ENCODE measurements around the gene MAPK13. TPM values are rescaled to one million over a fixed set of nuclear protein-coding genes. Genes with fewer than 3 reads are reported as not detected.
A peak's percentile ranks its signal among the peaks of the same experiment; 100 is the strongest.

Gene MAPK13
- total and polyA plus RNA-seq, 7 experiments from 2014 or later: 27.0 to 53.1 (median 34.2) TPM

DNA sequence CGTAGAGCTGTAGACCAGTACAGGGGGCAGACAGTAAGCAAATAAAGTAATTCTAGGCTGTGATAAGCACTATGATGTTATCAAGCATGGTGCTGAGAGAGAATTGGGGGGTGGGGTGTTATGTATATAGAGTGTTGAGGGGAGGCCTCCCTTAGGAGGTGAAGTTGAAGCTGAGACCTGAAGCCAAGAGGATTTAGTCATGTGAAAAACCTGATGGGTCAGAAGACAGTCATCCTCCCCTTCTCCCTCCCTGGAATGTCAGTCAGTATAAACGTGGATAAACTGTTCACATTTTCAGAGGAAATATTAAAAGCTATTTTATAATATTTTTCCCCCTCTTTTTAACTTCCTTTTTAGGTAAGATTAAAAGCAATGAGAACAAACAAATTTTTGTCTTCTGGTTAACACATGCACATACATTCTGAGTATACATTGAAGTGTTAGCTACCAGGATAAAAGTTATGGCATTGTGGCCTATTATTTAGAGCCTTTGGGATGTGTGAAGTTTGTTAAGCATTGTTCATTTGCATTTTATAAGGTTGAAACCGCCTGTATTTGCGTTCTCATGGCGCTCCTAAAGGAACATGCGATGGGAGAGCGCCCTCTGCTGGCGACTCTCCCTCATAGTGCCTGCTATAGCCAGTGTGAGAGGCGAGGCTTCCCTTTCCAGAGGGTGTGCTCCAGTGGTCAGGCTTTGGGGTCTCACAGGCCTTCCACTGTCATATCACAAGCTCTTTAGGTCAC lies 35.4 kb upstream of the MAPK13 start:
- CTCF ChIA-PET: interaction anchor here (0.5 to 6.5 kb wide), 29 partner anchors 10 to 264 kb away, joined by 3 to 104 read pairs (median 5); partner anchors contain the start of genes MAPK13 and MAPK14
- H3K27me3 Mint-ChIP-seq: no peaks in the 10 kb centered on the region
- H3K9me3 Mint-ChIP-seq: peaks cover 0 to 2% (median 0%) of the 10 kb centered on the region in 11 donors
- POLR2A ChIA-PET: interaction anchor here (0.6 to 5.2 kb wide), 10 partner anchors 13 to 102 kb away, joined by 3 to 56 read pairs (median 4); partner anchors contain the start of gene MAPK14
- H3K4me3 Mint-ChIP-seq: no peak overlapping the region
- H3K4me1 ChIP-seq (ENCODE audit: control insufficient read depth in 2 of 2, insufficient read depth in 2 of 2, low read length in 2 of 2): peaks cover 15 to 21% of the 10 kb centered on the region in 2 donors
- peaks cover 0 to 15% (median 0%) of the 10 kb centered on the region in 3 experiments for H3K36me3 ChIP-seq (ENCODE audit: control insufficient read depth in 2 of 3, insufficient read depth in 3 of 3, low read length in 3 of 3)
- H3K9me3 ChIP-seq (ENCODE audit: control insufficient read depth in 2 of 3, low read length in 3 of 3): no peaks in the 10 kb centered on the region
- no peaks in the 10 kb centered on the region for H3K27me3 ChIP-seq (ENCODE audit: control insufficient read depth in 2 of 2, insufficient read depth in 2 of 2, low read length in 2 of 2)
- ATAC-seq (peak; percentile 88), DNase-seq (peak; percentile 61 to 82 (median 77))
- no peak overlapping the region for H3K4me3 ChIP-seq (ENCODE audit: low read length)
- H3K27ac Mint-ChIP-seq: peak overlapping the region in 8 of 9 donors; percentile 46 to 85 (median 78)
- intact Hi-C loops (cut with micrococcal nuclease): loop anchor here (1.0 to 10.0 kb wide), 11 partner anchors 14 to 573 kb away; partner anchors contain the start of genes MAPK14 (in 2 of the 2), ARMC12 (in 1 of the 2) and SRPK1 (in 1 of the 2)
- peak overlapping the region; percentile 62 for H3K27ac ChIP-seq (ENCODE audit: low read depth, low read length)
- H3K4me1 Mint-ChIP-seq: peaks cover 14 to 48% (median 40%) of the 10 kb centered on the region in 7 donors
- peaks cover 0 to 10% (median 7%) of the 10 kb centered on the region in 5 donors for H3K36me3 Mint-ChIP-seq

DNA sequence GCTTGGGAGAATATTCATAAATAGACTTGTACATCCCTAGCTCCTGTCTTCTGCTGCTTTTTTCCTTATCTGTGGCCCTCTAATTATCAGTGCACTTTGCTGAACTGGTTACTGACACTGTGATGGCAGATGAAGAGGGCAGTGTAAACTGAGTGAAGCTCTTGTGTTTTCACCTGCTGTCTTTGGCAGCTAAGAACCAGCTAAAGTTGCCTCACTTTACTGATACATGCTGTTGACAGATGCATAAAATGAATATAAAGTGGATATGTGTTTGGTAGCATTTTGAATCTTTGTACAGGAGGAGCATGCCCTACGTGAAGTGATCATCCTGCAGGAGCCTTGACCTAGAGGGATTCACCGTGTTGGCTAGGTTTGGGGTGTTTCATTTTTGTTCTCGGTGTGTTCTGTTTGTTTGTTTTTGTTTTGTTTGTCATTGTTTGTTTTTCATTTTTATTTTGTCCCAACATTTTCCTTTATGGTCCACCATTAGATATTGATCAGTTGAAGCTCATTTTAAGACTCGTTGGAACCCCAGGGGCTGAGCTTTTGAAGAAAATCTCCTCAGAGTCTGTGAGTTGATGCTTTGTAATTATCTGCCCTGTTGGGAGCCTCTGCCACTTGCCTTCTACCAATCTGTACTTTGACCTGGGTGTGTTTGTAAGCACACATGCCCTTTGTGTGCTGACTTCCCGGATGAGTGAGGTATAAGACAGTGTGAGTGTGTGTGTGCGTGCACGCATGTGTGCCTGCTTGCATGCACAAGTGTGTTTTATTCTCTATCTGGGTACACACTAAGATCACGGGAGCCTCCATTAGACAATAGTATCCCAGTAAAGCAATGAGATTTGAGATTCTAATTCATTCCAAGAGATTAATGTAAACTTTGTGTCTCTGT lies 34.6 kb upstream of the MAPK13 start:
- Mint-ChIP-seq H3K27ac (peak overlapping the region in 8 of 9 donors; percentile 55 to 85 (median 78)), H3K4me1 (peaks cover 22 to 56% (median 48%) of the 10 kb centered on the region in 7 donors), H3K4me3 (no peak overlapping the region), H3K27me3 (no peaks in the 10 kb centered on the region), H3K9me3 (peaks cover 0 to 2% (median 0%) of the 10 kb centered on the region in 11 donors), H3K36me3 (peaks cover 0 to 12% (median 7%) of the 10 kb centered on the region in 5 donors)
- Histone ChIP-seq H3K36me3 (ENCODE audit: control insufficient read depth in 2 of 3, insufficient read depth in 3 of 3, low read length in 3 of 3) (peaks cover 0 to 15% (median 0%) of the 10 kb centered on the region in 3 experiments), H3K4me3 (ENCODE audit: low read length) (no peak overlapping the region), H3K27ac (ENCODE audit: low read depth, low read length) (peak overlapping the region; percentile 62), H3K4me1 (ENCODE audit: control insufficient read depth in 2 of 2, insufficient read depth in 2 of 2, low read length in 2 of 2) (peaks cover 22 to 28% of the 10 kb centered on the region in 2 donors), H3K9me3 (ENCODE audit: control insufficient read depth in 2 of 3, low read length in 3 of 3) (no peaks in the 10 kb centered on the region), H3K27me3 (ENCODE audit: control insufficient read depth in 2 of 2, insufficient read depth in 2 of 2, low read length in 2 of 2) (no peaks in the 10 kb centered on the region)
- intact Hi-C loops (cut with micrococcal nuclease): loop anchor here (1.0 to 10.0 kb wide), 11 partner anchors 15 to 573 kb away; partner anchors contain the start of genes MAPK14 (in 2 of the 2), ARMC12 (in 1 of the 2) and SRPK1 (in 1 of the 2)
- POLR2A ChIA-PET: interaction anchor here (0.6 to 5.2 kb wide), 8 partner anchors 13 to 101 kb away, joined by 3 to 56 read pairs (median 6); partner anchors contain the start of gene MAPK14
- CTCF ChIA-PET: interaction anchor here (0.5 to 6.5 kb wide), 28 partner anchors 11 to 511 kb away, joined by 3 to 104 read pairs (median 6); partner anchors contain the start of genes MAPK13 and MAPK14
- DNase-seq (no peak), ATAC-seq (no peak)

DNA sequence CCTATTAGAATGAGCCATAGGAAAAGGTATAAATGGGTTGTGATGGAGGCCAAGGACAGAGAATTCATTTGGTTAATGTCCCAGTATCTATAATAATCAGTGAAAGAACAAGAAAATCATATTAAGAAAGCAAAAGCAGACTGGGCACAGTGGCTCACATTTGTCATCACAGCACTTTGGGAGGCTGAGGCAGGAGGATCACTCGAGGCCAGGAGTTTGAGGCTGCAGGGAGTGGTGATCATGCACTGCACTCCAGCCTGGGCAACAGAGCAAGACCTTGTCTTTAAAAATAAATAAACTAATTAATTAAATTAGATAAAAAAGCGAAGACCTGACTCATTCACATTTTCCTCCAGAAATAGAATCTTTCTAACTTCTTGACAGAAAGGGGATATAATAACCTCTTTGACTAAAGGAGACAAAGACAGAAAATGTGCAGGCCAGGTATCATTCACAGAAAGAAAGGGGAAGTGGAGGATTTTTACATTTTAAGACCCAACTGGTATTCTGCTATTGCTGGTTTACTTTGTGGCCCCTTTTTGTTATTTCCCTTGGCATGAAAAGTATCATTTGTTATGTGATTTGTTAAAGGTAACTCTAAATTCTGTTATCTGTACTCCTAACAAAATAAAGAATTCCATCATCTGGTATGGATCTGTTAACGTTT lies 31.9 kb upstream of the MAPK13 start:
- H3K4me1 ChIP-seq (ENCODE audit: control insufficient read depth in 2 of 2, insufficient read depth in 2 of 2, low read length in 2 of 2): peaks cover 33 to 35% of the 10 kb centered on the region in 2 donors
- CTCF ChIA-PET: interaction anchor here (4.3 to 6.5 kb wide), 3 partner anchors 22 to 71 kb away, joined by 26 to 104 read pairs (median 53); partner anchors contain the start of genes MAPK13 and MAPK14

DNA sequence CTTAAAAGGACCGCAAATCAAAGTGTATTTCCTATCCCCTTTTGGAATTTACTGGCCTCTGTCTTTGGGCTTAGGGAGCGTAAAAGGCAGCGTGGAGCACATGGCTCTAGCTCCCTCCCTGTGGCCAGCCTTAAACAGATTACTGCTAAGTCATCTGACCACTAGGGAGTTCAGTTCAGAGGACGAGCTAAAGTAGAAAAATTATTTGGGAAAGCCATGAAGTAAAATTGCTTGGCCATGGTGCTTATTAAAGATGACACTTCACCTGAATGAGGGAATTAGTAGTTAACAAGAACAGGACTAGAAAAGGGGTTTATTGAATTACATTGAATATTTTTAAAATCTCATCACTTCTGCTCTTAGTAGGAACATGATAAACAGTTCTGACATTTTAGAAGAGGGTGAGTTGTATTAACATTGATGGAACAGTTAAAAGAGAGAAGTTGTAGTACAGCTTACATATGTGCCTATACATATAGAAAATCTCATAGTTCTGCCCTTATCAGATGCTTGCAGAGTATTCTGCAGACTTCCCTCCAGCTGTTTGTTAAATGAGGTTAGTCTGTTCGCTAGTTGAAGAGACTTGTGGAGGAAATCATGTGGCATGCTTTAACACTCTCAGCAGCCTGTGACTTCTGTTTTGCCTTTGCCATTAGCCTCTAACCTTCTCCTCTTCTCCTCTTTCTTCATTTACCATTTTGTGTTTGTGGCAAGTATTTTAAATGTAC lies 31.2 kb upstream of the MAPK13 start:
- peak overlapping the region; percentile 52 for H3K27ac ChIP-seq (ENCODE audit: low read depth, low read length)
- H3K4me3 Mint-ChIP-seq: peak overlapping the region in 9 of 10 donors; percentile 12 to 85 (median 72)
- H3K27me3 Mint-ChIP-seq: no peaks in the 10 kb centered on the region
- peak in 4 of 9 donors; percentile 14 to 61 (median 45) for DNase-seq
- ATAC-seq: peak; percentile 56
- CTCF ChIA-PET: interaction anchor here (0.6 to 2.8 kb wide), 4 partner anchors 10 to 363 kb away, joined by 3 to 14 read pairs (median 4); no protein-coding TSS in a partner anchor
- H3K4me1 Mint-ChIP-seq: peaks cover 33 to 78% (median 71%) of the 10 kb centered on the region in 7 donors
- POLR2A ChIA-PET: interaction anchor here (1.2 to 3.3 kb wide), 5 partner anchors 9 to 70 kb away, joined by 3 to 22 read pairs (median 12); partner anchors contain the start of gene MAPK14
- intact Hi-C loops (cut with micrococcal nuclease): loop anchor here (1.0 to 10.0 kb wide), 5 partner anchors 174 to 577 kb away; partner anchors contain the start of genes ARMC12 (in 1 of the 2) and SRPK1 (in 1 of the 2)
- peaks cover 33 to 35% of the 10 kb centered on the region in 2 donors for H3K4me1 ChIP-seq (ENCODE audit: control insufficient read depth in 2 of 2, insufficient read depth in 2 of 2, low read length in 2 of 2)
- H3K27me3 ChIP-seq (ENCODE audit: control insufficient read depth in 2 of 2, insufficient read depth in 2 of 2, low read length in 2 of 2): no peaks in the 10 kb centered on the region
- no peaks in the 10 kb centered on the region for H3K9me3 ChIP-seq (ENCODE audit: control insufficient read depth in 2 of 3, low read length in 3 of 3)
- peaks cover 3 to 20% (median 15%) of the 10 kb centered on the region in 5 donors for H3K36me3 Mint-ChIP-seq
- peaks cover 0 to 3% (median 0%) of the 10 kb centered on the region in 11 donors for H3K9me3 Mint-ChIP-seq
- peaks cover 5 to 28% (median 8%) of the 10 kb centered on the region in 3 experiments for H3K36me3 ChIP-seq (ENCODE audit: control insufficient read depth in 2 of 3, insufficient read depth in 3 of 3, low read length in 3 of 3)
- H3K4me3 ChIP-seq (ENCODE audit: low read length): peak overlapping the region; percentile 6
- H3K27ac Mint-ChIP-seq: peak overlapping the region in 8 of 9 donors; percentile 87 to 97 (median 92)

More for the DNA sequence above, 31.9 kb upstream of the MAPK13 start:
- Mint-ChIP-seq H3K9me3 (peaks cover 0 to 3% (median 0%) of the 10 kb centered on the region in 11 donors), H3K27ac (peak overlapping the region in 8 of 9 donors; percentile 87 to 97 (median 92)), H3K36me3 (peaks cover 3 to 14% (median 9%) of the 10 kb centered on the region in 5 donors), H3K4me1 (peaks cover 31 to 72% (median 65%) of the 10 kb centered on the region in 7 donors), H3K4me3 (peak overlapping the region in 3 of 10 donors; percentile 18 to 76 (median 64)), H3K27me3 (no peaks in the 10 kb centered on the region)
- H3K4me3 ChIP-seq (ENCODE audit: low read length): no peak overlapping the region
- peak overlapping the region; percentile 52 for H3K27ac ChIP-seq (ENCODE audit: low read depth, low read length)
- H3K36me3 ChIP-seq (ENCODE audit: control insufficient read depth in 2 of 3, insufficient read depth in 3 of 3, low read length in 3 of 3): peaks cover 0 to 21% (median under 1%) of the 10 kb centered on the region in 3 experiments
- no peaks in the 10 kb centered on the region for H3K9me3 ChIP-seq (ENCODE audit: control insufficient read depth in 2 of 3, low read length in 3 of 3)
- ATAC-seq: no peak
- intact Hi-C loops (cut with micrococcal nuclease): loop anchor here (5.0 to 10.0 kb wide), 4 partner anchors 174 to 576 kb away; partner anchors contain the start of genes ARMC12 (in 1 of the 2) and SRPK1 (in 1 of the 2)
- no peak for DNase-seq
- no peaks in the 10 kb centered on the region for H3K27me3 ChIP-seq (ENCODE audit: control insufficient read depth in 2 of 2, insufficient read depth in 2 of 2, low read length in 2 of 2)
- POLR2A ChIA-PET: interaction anchor here (2.4 to 5.2 kb wide), 6 partner anchors 10 to 70 kb away, joined by 11 to 56 read pairs (median 20); partner anchors contain the start of gene MAPK14

All from naive thymus-derived CD4-positive, alpha-beta T cell (primary cell).